ENCODE data around the gene PCDHGB4.

DNA sequence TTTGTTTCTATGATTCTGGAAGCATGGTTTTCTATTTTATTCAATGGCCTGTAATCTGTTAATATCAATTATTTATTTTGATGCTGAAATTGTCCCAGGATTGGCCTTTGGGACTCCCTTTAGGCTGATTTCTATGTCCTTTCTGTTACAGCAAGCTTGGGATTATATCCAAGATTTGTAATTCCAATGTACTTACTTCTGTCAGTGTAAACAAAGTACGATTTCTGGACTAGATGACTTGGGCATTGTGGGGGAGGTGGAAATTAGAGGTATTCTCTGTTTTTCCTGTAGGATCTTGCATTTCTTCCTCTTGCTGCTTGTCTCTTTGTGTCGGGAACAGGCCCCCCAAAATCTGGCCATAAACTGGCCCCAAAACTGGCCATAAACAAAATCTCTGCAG lies 46.5 kb downstream of the PCDHGB4 start:
- no peak for TF ChIP-seq EP300 (IDR thresholded peaks at IDR 0.05)
- TF ChIP-seq POLR2A (IDR thresholded peaks at IDR 0.05), result no peak
